ENCODE results near the gene SH3GL3.

The SH3GL3 gene

DNA sequence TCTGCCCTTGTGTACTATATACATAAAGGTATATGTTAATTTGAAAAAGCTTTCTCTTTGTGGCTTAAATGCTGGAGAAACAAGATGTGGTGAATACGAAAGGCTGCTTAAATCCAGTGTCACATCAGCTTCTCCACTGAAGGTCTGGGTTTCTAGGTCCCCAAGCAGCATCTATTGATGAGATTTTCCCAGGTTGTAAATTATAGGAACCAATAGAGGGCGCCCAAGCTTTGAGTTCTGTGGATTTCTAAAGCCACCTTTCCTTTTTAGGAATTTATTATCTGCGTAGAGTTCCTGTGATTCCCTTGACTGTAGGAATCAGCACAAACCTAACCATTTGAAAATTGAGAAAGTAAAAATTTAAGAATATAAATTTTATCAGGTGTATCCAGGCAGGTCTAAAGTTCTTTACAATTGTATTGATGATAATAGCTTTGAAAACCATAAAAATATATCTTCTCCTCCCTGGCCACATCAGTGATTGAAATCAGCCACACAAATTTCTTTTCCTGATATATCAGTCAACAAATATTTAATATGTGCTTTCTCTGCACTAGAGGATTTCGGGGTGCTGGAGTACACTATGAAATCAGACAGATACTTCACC, 118.5 kb downstream of the SH3GL3 start:
- DNase-seq (ENCODE audit: low read depth in 2 of 2): peak; percentile 37 to 59
- TF ChIP-seq, protein P1, sequence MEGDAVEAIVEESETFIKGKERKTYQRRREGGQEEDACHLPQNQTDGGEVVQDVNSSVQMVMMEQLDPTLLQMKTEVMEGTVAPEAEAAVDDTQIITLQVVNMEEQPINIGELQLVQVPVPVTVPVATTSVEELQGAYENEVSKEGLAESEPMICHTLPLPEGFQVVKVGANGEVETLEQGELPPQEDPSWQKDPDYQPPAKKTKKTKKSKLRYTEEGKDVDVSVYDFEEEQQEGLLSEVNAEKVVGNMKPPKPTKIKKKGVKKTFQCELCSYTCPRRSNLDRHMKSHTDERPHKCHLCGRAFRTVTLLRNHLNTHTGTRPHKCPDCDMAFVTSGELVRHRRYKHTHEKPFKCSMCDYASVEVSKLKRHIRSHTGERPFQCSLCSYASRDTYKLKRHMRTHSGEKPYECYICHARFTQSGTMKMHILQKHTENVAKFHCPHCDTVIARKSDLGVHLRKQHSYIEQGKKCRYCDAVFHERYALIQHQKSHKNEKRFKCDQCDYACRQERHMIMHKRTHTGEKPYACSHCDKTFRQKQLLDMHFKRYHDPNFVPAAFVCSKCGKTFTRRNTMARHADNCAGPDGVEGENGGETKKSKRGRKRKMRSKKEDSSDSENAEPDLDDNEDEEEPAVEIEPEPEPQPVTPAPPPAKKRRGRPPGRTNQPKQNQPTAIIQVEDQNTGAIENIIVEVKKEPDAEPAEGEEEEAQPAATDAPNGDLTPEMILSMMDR (IDR thresholded peaks at IDR 0.05; ENCODE audit: low read depth, low read length): peak; percentile 62
- no peak overlapping the region for H3K4me3 ChIP-seq (replicated peaks in 1 of 2; ENCODE audit: low read depth in 2 of 2, low read length in 2 of 2)

DNA sequence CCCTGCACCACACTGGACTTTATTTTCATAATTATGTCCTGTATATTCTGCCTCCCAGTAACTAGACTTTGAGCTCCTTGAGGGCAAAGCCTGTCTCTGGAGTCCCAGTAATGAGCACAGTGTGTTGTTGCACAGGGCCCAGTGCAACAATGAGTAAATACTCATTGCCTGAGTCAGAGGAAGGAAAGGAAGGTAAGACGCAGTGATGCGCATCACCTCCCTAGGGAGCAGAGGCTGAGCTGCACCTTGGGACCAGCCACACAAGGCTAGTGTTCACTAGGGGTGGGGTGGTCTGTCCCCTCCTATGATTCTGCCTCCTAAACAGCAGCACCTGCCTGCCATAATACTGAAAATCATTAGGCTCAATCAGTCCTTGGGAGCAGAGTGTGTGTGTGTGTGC, 120.2 kb downstream of the SH3GL3 start:
- no peak overlapping the region for H3K4me3 ChIP-seq (replicated peaks in 1 of 2; ENCODE audit: low read depth in 2 of 2, low read length in 2 of 2)
- peak in 1 of 2 donors; percentile 20 for DNase-seq (ENCODE audit: low read depth in 2 of 2)
- TF ChIP-seq, protein P1 (IDR thresholded peaks at IDR 0.05; ENCODE audit: low read depth, low read length): no peak

DNA sequence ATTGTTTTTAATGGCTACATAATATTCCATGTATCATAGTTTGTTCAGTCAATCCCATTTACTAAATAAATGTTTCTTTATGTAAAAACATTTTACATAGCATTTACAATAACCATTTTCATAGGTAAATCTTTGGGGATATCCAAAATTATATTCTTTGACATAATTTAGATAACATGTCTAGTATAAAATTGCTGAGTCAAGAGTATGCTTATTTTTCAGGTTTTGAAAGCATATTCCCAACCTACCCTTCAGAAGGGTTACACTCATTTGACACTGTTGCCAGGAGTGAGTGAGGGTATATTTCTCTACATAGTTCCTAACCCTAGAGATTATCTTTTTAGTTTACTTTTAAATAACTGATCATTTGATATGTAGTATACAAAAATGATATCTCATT, 122.2 kb downstream of the SH3GL3 start:
- TF ChIP-seq, protein P1 (IDR thresholded peaks at IDR 0.05; ENCODE audit: low read depth, low read length): no peak
- no peak for DNase-seq (ENCODE audit: low read depth in 2 of 2)

DNA sequence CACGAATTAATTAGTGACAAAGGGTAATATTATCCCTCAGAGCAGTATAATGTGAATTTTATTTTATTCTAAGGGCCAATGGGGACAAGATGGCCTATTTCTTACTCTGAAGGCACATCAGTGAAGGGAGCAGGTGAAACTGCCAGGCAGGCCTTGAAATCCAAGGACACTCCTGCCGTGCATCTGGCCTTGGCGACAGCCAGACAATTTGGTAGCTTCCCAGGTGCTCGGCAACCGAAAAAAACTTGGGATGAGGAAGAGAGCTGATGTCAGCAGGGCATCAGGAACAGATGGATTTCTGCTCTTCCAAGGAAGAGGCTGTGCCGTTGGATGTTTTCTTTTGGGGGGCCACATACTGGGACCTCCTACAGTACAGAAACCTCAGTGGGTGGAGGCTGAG, 123.6 kb downstream of the SH3GL3 start:
- TF ChIP-seq, protein P1 (IDR thresholded peaks at IDR 0.05; ENCODE audit: low read depth, low read length): no peak
- H3K4me3 ChIP-seq (replicated peaks in 1 of 2; ENCODE audit: low read depth in 2 of 2, low read length in 2 of 2): no peak overlapping the region
- no peak for DNase-seq (ENCODE audit: low read depth in 2 of 2)

More for the DNA sequence above, 122.2 kb downstream of the SH3GL3 start:
- H3K4me3 ChIP-seq (replicated peaks in 1 of 2; ENCODE audit: low read depth in 2 of 2, low read length in 2 of 2): no peak overlapping the region

GRCh38 chr15:83571820-83572707, 124.9 kb downstream of the SH3GL3 start:
- peak; percentile 46 to 52 for DNase-seq (ENCODE audit: low read depth in 2 of 2)
- no peak overlapping the region for H3K4me3 ChIP-seq (replicated peaks in 1 of 2; ENCODE audit: low read depth in 2 of 2, low read length in 2 of 2)
- TF ChIP-seq, protein P1 (IDR thresholded peaks at IDR 0.05; ENCODE audit: low read depth, low read length): peak; percentile 64

GRCh38 chr15:83574345-83574744, 127.2 kb downstream of the SH3GL3 start:
- DNase-seq (ENCODE audit: low read depth in 2 of 2): no peak
- TF ChIP-seq, protein P1 (IDR thresholded peaks at IDR 0.05; ENCODE audit: low read depth, low read length): no peak

More at GRCh38 chr15:83574345-83574744, 127.2 kb downstream of the SH3GL3 start:
- H3K4me3 ChIP-seq (replicated peaks in 1 of 2; ENCODE audit: low read depth in 2 of 2, low read length in 2 of 2): no peak overlapping the region
